Tibial artery (tissue), 4 donors: ENCODE results near the gene BRIP1.

ENCODE experiments used
- DNase-seq, 2 donors: peaks; one replicate each; pipeline ENCODE4 v3.0.0-alpha.2; 2019
- H3K27ac ChIP-seq, 2 donors: fragments of 200-600 bp; sonication (generic) in 1 of 2; 1 replicate in 1 of 2; 2 replicates in 1 of 2; pipeline ENCODE4 v1.5.1; 2018 to 2019; ENCODE audit warnings: mild to moderate bottlenecking in 1 of 2
- H3K27me3 ChIP-seq, 2 donors: fragments of 200-600 bp; sonication (generic) in 1 of 2; one replicate each; pipeline versions ENCODE4 v1.5.1 to v1.6.0; 2016 to 2019
- H3K36me3 ChIP-seq, 3 donors: fragments of 200-600 bp; sonication (generic) in 2 of 3; one replicate each; pipeline ENCODE4 v1.5.1; 2016 to 2019; ENCODE audit warnings: mild to moderate bottlenecking in 2 of 3
- H3K4me1 ChIP-seq, 4 donors: fragments of 200-600 bp; sonication (generic) in 2 of 4; 1 replicate in 3 of 4; 2 replicates in 1 of 4; pipeline ENCODE4 v1.5.1; 2016 to 2019
- H3K4me3 ChIP-seq, 2 donors: fragments of 200-600 bp; sonication (generic) in 1 of 2; 1 replicate in 1 of 2; 2 replicates in 1 of 2; pipeline ENCODE4 v1.5.1; 2018 to 2019; ENCODE audit warnings: mild to moderate bottlenecking in 2 of 2
- H3K9me3 ChIP-seq, 3 donors: fragments of 200-600 bp; sonication (generic) in 1 of 3; one replicate each; pipeline ENCODE4 v1.5.1; 2016 to 2019
- intact Hi-C: fragments of 100-400 bp; cut with DNase I; formaldehyde crosslinking; loops from one replicate; pipeline ENCODE4 v1.15.0; 2023; ENCODE audit warnings: low total_unique reads
- TF ChIP-seq, protein P1 (sequence below), 2 experiments: fragments of 200-600 bp in 1 of 2; fragments of 450-650 bp in 1 of 2; IDR thresholded peaks; one replicate each; pipeline ENCODE4 v1.5.1; 2017 to 2019; ENCODE audit warnings: antibody characterized with exemption in 2 of 2, mild to moderate bottlenecking in 1 of 2, moderate library complexity in 1 of 2

BRIP1 gene

GRCh38 chr17:61657338-61657737 is 206.0 kb downstream of the BRIP1 start:
- H3K27ac ChIP-seq: no peak overlapping the region
- TF ChIP-seq, protein P1, sequence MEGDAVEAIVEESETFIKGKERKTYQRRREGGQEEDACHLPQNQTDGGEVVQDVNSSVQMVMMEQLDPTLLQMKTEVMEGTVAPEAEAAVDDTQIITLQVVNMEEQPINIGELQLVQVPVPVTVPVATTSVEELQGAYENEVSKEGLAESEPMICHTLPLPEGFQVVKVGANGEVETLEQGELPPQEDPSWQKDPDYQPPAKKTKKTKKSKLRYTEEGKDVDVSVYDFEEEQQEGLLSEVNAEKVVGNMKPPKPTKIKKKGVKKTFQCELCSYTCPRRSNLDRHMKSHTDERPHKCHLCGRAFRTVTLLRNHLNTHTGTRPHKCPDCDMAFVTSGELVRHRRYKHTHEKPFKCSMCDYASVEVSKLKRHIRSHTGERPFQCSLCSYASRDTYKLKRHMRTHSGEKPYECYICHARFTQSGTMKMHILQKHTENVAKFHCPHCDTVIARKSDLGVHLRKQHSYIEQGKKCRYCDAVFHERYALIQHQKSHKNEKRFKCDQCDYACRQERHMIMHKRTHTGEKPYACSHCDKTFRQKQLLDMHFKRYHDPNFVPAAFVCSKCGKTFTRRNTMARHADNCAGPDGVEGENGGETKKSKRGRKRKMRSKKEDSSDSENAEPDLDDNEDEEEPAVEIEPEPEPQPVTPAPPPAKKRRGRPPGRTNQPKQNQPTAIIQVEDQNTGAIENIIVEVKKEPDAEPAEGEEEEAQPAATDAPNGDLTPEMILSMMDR (IDR thresholded peaks at IDR 0.05): no peak
- H3K9me3 ChIP-seq: peaks cover 0 to 10% (median 8%) of the 10 kb centered on the region in 3 donors
- H3K27me3 ChIP-seq: no peaks in the 10 kb centered on the region
- no peak for DNase-seq
- no peaks in the 10 kb centered on the region for H3K4me1 ChIP-seq
- intact Hi-C loops: no loop called here
- no peak overlapping the region for H3K4me3 ChIP-seq
- H3K36me3 ChIP-seq: no peaks in the 10 kb centered on the region

GRCh38 chr17:61656721-61657217 is 206.6 kb downstream of the BRIP1 start:
- no peaks in the 10 kb centered on the region for H3K4me1 ChIP-seq
- TF ChIP-seq, protein P1 (IDR thresholded peaks at IDR 0.05): no peak
- H3K36me3 ChIP-seq: no peaks in the 10 kb centered on the region
- no peak overlapping the region for H3K27ac ChIP-seq
- no peak overlapping the region for H3K4me3 ChIP-seq
- no peaks in the 10 kb centered on the region for H3K27me3 ChIP-seq
- H3K9me3 ChIP-seq: peaks cover 0 to 15% (median 14%) of the 10 kb centered on the region in 3 donors
- DNase-seq: no peak
- intact Hi-C loops: no loop called here

DNA sequence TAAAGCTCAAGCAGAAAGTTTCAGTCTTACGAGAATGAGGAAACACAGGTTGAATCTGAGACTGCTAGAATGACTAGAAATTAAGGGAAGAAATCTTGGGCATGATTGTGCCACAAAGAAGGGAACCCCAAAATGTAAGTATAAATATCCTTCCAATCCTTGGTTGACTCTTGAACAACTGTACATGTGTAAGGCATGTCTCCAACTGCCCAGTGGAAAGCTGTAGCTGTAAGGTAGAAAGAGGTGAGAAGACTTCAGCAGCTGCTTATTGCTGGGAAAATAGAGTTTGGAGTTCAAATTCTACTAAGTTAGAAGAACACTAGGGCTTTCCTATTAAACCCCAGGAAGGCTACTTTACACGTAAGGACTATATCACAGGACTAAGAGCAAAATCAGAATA is 212.6 kb downstream of the BRIP1 start:
- H3K27ac ChIP-seq: no peak overlapping the region
- H3K36me3 ChIP-seq: no peaks in the 10 kb centered on the region
- no peak overlapping the region for H3K4me3 ChIP-seq
- H3K9me3 ChIP-seq: peaks cover 0 to 26% (median 15%) of the 10 kb centered on the region in 3 donors
- DNase-seq: no peak
- no peaks in the 10 kb centered on the region for H3K27me3 ChIP-seq
- TF ChIP-seq, protein P1 (IDR thresholded peaks at IDR 0.05): no peak
- intact Hi-C loops: no loop called here
- H3K4me1 ChIP-seq: no peaks in the 10 kb centered on the region

- intact Hi-C loops: no loop called here
- no peak overlapping the region for H3K4me3 ChIP-seq
- no peak for DNase-seq
- H3K9me3 ChIP-seq: peaks cover 0 to 21% (median 10%) of the 10 kb centered on the region in 3 donors
- no peaks in the 10 kb centered on the region for H3K4me1 ChIP-seq
- H3K27ac ChIP-seq: no peak overlapping the region
- TF ChIP-seq, protein P1 (IDR thresholded peaks at IDR 0.05): no peak
- no peaks in the 10 kb centered on the region for H3K27me3 ChIP-seq
- no peaks in the 10 kb centered on the region for H3K36me3 ChIP-seq
Measured at GRCh38 chr17:61648587-61648986, 214.7 kb downstream of the BRIP1 start.

DNA sequence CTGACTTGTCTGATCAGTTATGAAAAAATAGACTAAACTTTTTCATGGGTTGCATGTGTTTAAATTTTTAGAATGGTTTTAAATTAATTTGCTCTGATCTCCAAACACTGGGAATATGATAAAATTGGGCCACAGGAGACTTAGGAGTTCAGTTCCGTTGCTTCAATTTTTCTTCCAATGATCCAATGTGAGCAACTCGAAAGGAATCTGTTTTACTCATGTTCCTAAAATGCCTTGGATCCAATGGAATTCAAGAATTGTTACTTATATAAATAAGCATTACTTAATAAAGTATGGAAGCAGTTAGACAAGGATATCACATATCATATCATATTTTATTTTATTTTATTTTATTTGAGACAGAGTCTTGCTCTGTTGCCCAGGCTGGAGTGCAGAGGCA is 216.3 kb downstream of the BRIP1 start:
- TF ChIP-seq, protein P1 (IDR thresholded peaks at IDR 0.05): no peak
- intact Hi-C loops: no loop called here
- no peak for DNase-seq
- Histone ChIP-seq H3K4me1 (no peaks in the 10 kb centered on the region), H3K4me3 (no peak overlapping the region), H3K27me3 (no peaks in the 10 kb centered on the region), H3K9me3 (peaks cover 0 to 14% (median 4%) of the 10 kb centered on the region in 3 donors), H3K36me3 (no peaks in the 10 kb centered on the region), H3K27ac (no peak overlapping the region)

GRCh38 chr17:61646482-61646881 is 216.8 kb downstream of the BRIP1 start:
- Histone ChIP-seq H3K36me3 (no peaks in the 10 kb centered on the region), H3K4me1 (no peaks in the 10 kb centered on the region), H3K4me3 (no peak overlapping the region), H3K9me3 (peaks cover 0 to 8% (median 0%) of the 10 kb centered on the region in 3 donors), H3K27me3 (no peaks in the 10 kb centered on the region), H3K27ac (no peak overlapping the region)
- intact Hi-C loops: no loop called here
- TF ChIP-seq, protein P1 (IDR thresholded peaks at IDR 0.05): no peak
- no peak for DNase-seq
